ENCODE results near the gene OR9G1.

Gene OR9G1

DNA sequence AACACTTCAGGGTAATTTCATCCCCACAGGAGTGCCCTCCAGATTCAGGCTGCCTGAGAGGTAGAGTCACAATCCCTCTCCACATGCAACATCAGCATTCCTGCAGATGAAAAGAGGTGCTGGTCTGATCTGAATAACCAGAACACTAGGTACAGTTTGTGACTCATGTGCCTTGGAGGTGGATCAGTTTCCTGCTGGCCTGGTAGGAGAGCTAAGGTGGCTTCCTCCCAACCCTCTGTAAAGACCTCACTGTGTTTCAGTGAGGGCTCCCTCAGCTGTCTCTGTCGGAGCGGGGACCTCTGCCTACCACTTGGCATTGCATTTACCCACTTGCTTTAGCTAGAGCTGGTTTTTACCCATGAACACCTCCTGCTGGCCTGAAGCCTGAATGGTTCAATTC is 7.6 kb downstream of the OR9G1 start:
- Histone ChIP-seq H3K4me1 (ENCODE audit: control insufficient read depth, low read length) (no peaks in the 10 kb centered on the region), H3K36me3 (ENCODE audit: control insufficient read depth, low read length) (no peaks in the 10 kb centered on the region), H3F3A (ENCODE audit: control insufficient read depth, insufficient read depth) (no peaks in the 10 kb centered on the region), H3K4me2 (ENCODE audit: low read length) (no peak overlapping the region), H3K27ac (ENCODE audit: low read depth, low read length) (no peak overlapping the region), H3K9me3 (ENCODE audit: control insufficient read depth, insufficient read depth, low read length) (no peaks in the 10 kb centered on the region), H3K9me2 (replicated peaks; ENCODE audit: control insufficient read depth, low read length) (no peaks in the 10 kb centered on the region), H3K79me2 (ENCODE audit: control insufficient read depth, low read length) (no peaks in the 10 kb centered on the region), H4K20me1 (ENCODE audit: control insufficient read depth, insufficient read depth, low read depth, low read length) (no peaks in the 10 kb centered on the region), H3K27me3 (ENCODE audit: control insufficient read depth, low read length) (no peaks in the 10 kb centered on the region), H3K4me3 (ENCODE audit: low read length) (no peak overlapping the region)
- TF ChIP-seq, protein P1, sequence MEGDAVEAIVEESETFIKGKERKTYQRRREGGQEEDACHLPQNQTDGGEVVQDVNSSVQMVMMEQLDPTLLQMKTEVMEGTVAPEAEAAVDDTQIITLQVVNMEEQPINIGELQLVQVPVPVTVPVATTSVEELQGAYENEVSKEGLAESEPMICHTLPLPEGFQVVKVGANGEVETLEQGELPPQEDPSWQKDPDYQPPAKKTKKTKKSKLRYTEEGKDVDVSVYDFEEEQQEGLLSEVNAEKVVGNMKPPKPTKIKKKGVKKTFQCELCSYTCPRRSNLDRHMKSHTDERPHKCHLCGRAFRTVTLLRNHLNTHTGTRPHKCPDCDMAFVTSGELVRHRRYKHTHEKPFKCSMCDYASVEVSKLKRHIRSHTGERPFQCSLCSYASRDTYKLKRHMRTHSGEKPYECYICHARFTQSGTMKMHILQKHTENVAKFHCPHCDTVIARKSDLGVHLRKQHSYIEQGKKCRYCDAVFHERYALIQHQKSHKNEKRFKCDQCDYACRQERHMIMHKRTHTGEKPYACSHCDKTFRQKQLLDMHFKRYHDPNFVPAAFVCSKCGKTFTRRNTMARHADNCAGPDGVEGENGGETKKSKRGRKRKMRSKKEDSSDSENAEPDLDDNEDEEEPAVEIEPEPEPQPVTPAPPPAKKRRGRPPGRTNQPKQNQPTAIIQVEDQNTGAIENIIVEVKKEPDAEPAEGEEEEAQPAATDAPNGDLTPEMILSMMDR (IDR thresholded peaks at IDR 0.05; ENCODE audit: low read depth, low read length, poor library complexity, severe bottlenecking): no peak

DNA sequence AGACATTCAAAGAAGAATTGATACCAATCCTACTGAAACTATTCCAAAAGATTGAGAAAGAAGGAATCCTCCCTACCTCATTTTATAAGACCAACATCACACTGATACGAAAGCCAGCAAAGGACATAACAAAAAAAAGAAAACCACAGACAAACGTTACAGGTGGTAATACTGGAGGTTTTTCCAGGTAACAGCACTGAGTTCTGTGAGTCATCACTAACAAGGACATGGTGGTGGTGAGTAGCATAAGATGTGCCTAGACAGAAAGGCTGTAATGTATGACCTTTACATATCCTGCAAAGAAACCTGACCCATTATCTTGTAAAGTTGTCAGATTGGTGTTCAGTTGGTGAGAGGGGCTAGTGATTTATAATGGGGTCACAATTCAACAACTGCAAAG is 15.3 kb downstream of the OR9G1 start:
- Histone ChIP-seq H3K79me2 (ENCODE audit: control insufficient read depth, low read length) (no peaks in the 10 kb centered on the region), H3K27ac (ENCODE audit: low read depth, low read length) (no peak overlapping the region), H4K20me1 (ENCODE audit: control insufficient read depth, insufficient read depth, low read depth, low read length) (no peaks in the 10 kb centered on the region), H3K4me3 (ENCODE audit: low read length) (no peak overlapping the region), H3K9me3 (ENCODE audit: control insufficient read depth, insufficient read depth, low read length) (no peaks in the 10 kb centered on the region), H3K27me3 (ENCODE audit: control insufficient read depth, low read length) (no peaks in the 10 kb centered on the region), H3F3A (ENCODE audit: control insufficient read depth, insufficient read depth) (no peaks in the 10 kb centered on the region), H3K36me3 (ENCODE audit: control insufficient read depth, low read length) (no peaks in the 10 kb centered on the region), H3K9me2 (replicated peaks; ENCODE audit: control insufficient read depth, low read length) (no peaks in the 10 kb centered on the region), H3K4me2 (ENCODE audit: low read length) (no peak overlapping the region), H3K4me1 (ENCODE audit: control insufficient read depth, low read length) (no peaks in the 10 kb centered on the region)
- TF ChIP-seq EZH2phosphoT487 (IDR thresholded peaks at IDR 0.05; ENCODE audit: borderline replicate concordance, low read length): no peak
- TF ChIP-seq, protein P1 (IDR thresholded peaks at IDR 0.05; ENCODE audit: low read depth, low read length, poor library complexity, severe bottlenecking): no peak

DNA sequence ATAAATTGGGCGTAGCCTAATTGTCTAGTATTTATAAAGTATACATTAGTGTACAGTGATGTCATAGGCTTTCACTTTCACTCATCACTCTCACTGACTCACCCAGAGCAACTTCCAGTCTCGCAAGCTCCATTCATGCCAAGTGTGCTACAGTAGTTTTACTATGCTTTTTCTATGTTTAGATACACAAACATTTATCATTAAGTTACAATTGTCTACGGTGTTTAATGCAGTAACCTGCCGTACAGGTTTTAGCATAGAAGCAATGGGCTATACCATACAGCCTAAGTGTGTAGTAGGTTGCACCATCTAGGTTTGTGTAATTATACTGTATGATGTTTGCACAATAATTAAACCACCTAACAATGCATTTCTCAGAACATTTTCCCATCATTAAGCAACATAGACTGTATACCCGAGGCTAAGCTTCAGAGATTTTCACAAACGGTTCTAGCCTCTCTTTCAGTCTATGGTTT is 17.5 kb downstream of the OR9G1 start:
- H3K4me3 ChIP-seq (ENCODE audit: low read length): no peak overlapping the region
- no peaks in the 10 kb centered on the region for H3K9me2 ChIP-seq (replicated peaks; ENCODE audit: control insufficient read depth, low read length)
- TF ChIP-seq EZH2phosphoT487 (IDR thresholded peaks at IDR 0.05; ENCODE audit: borderline replicate concordance, low read length): no peak
- TF ChIP-seq, protein P1 (IDR thresholded peaks at IDR 0.05; ENCODE audit: low read depth, low read length, poor library complexity, severe bottlenecking): no peak
- H4K20me1 ChIP-seq (ENCODE audit: control insufficient read depth, insufficient read depth, low read depth, low read length): no peaks in the 10 kb centered on the region
- H3K27me3 ChIP-seq (ENCODE audit: control insufficient read depth, low read length): no peaks in the 10 kb centered on the region
- no peak overlapping the region for H3K4me2 ChIP-seq (ENCODE audit: low read length)
- H3K9me3 ChIP-seq (ENCODE audit: control insufficient read depth, insufficient read depth, low read length): no peaks in the 10 kb centered on the region
- no peaks in the 10 kb centered on the region for H3F3A ChIP-seq (ENCODE audit: control insufficient read depth, insufficient read depth)
- no peak overlapping the region for H3K27ac ChIP-seq (ENCODE audit: low read depth, low read length)
- no peaks in the 10 kb centered on the region for H3K36me3 ChIP-seq (ENCODE audit: control insufficient read depth, low read length)
- H3K79me2 ChIP-seq (ENCODE audit: control insufficient read depth, low read length): no peaks in the 10 kb centered on the region
- no peaks in the 10 kb centered on the region for H3K4me1 ChIP-seq (ENCODE audit: control insufficient read depth, low read length)

DNA sequence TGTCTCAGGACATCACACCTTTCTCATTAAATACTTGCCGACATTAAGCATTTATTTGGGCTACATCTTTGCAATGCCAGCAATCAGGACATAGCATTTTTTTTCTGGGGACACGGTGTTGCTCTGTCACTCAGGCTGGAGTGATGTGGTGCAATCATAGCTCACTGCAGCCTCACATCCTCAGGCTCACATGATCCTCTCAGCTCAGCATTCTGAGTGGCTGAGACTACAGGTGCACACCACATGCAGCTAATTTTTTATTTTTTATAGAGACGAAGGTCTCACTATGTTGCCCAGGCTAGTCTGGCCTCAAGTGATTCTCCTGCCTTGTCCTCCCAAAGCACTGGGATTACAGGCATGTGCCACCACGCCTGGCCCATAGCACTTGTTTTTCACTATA is 21.6 kb downstream of the OR9G1 start:
- H3K36me3 ChIP-seq (ENCODE audit: control insufficient read depth, low read length): no peaks in the 10 kb centered on the region
- no peaks in the 10 kb centered on the region for H4K20me1 ChIP-seq (ENCODE audit: control insufficient read depth, insufficient read depth, low read depth, low read length)
- H3F3A ChIP-seq (ENCODE audit: control insufficient read depth, insufficient read depth): no peaks in the 10 kb centered on the region
- H3K9me2 ChIP-seq (replicated peaks; ENCODE audit: control insufficient read depth, low read length): no peaks in the 10 kb centered on the region
- H3K9me3 ChIP-seq (ENCODE audit: control insufficient read depth, insufficient read depth, low read length): no peaks in the 10 kb centered on the region
- H3K4me2 ChIP-seq (ENCODE audit: low read length): no peak overlapping the region
- H3K4me1 ChIP-seq (ENCODE audit: control insufficient read depth, low read length): no peaks in the 10 kb centered on the region
- no peaks in the 10 kb centered on the region for H3K27me3 ChIP-seq (ENCODE audit: control insufficient read depth, low read length)
- TF ChIP-seq, protein P1 (IDR thresholded peaks at IDR 0.05; ENCODE audit: low read depth, low read length, poor library complexity, severe bottlenecking): no peak
- TF ChIP-seq EZH2phosphoT487 (IDR thresholded peaks at IDR 0.05; ENCODE audit: borderline replicate concordance, low read length): no peak
- no peak overlapping the region for H3K27ac ChIP-seq (ENCODE audit: low read depth, low read length)
- H3K79me2 ChIP-seq (ENCODE audit: control insufficient read depth, low read length): no peaks in the 10 kb centered on the region
- no peak overlapping the region for H3K4me3 ChIP-seq (ENCODE audit: low read length)
